DMS153 (cell line): ENCODE data around the gene SNX27.
"Not testable (repeated sequence)": the region's sequence is repeated elsewhere in the genome, so short reads cannot be mapped to it uniquely, and the experiment has no call there.

Source experiments
- DNase-seq: peaks from one replicate; lab custom pipeline; 2025; lab: John Stamatoyannopoulos, UW

Gene SNX27

GRCh38 chr1:151723726-151724370 is 112.0 kb downstream of the SNX27 start:
- no peak for DNase-seq

GRCh38 chr1:151728151-151729054 is 116.6 kb downstream of the SNX27 start:
- DNase-seq, result no peak

- no peak for DNase-seq
These were observed 117.5 kb downstream of the SNX27 start for GRCh38 chr1:151729157-151729965.

DNA sequence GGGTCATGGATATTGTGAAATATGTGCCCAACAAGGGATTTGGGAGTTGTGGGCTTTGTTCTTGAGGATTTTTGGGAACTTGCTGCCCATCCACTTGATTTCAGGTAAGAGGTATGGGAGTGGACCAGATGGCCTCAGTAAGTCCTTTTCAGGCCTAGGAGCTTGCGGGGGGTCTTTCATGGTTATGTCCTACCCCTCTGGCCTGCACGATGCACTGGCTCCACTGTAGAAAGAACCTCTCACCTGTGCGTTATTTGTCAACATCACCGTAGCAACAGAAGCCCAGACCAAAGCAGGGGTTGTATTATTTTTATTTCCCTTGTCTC is 118.1 kb downstream of the SNX27 start:
- no peak for DNase-seq

GRCh38 chr1:151733126-151733525 is 121.3 kb downstream of the SNX27 start:
- no peak for DNase-seq

GRCh38 chr1:151733995-151734394 is 122.1 kb downstream of the SNX27 start:
- not testable (repeated sequence) for DNase-seq

GRCh38 chr1:151737026-151737425 is 125.2 kb downstream of the SNX27 start:
- no peak for DNase-seq

GRCh38 chr1:151737479-151737878 is 125.6 kb downstream of the SNX27 start:
- DNase-seq, result no peak

- peak; percentile 64 for DNase-seq
These were observed 127.9 kb downstream of the SNX27 start for GRCh38 chr1:151739590-151740355.

DNA sequence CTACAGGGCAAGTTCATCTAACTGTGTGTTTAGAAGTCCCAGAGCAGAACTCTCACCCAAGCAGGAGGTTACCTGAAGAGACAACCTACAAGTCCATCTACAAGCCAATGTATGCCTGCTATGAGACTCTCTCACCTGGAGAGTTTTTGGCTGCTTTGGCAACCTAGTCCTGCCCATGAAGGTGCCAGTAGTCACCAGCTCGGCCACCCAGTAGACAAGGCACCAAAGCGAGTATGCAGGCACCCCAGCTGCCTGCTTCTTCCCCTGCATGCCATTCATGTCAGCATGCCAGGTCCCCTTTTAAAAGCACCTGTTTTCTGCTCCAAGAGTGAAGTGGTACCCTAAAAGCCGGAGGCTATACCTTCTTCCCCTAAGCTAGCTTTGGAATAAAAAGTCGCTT is 129.7 kb downstream of the SNX27 start:
- no peak for DNase-seq
